Right lobe of liver (tissue), 4 donors: Measurements from ENCODE around the gene TECPR1.

ENCODE experiments used
- POLR2A ChIP-seq: fragments of 450-650 bp; IDR thresholded peaks from one replicate; pipeline ENCODE4 v1.6.1; 2017; ENCODE audit warnings: antibody characterized with exemption, mild to moderate bottlenecking
- TF ChIP-seq, protein P1 (sequence below), 4 donors: fragments of 200-600 bp in 3 of 4; fragments of 450-650 bp in 1 of 4; IDR thresholded peaks; one replicate each; pipeline versions ENCODE4 v1.5.1 to v1.8.0; 2016 to 2022; ENCODE audit warnings: antibody characterized with exemption in 4 of 4, mild to moderate bottlenecking in 2 of 4
- donor health status: DM: no; HTN: no; CAD: no.
- donor health status: DM: no; HTN: no; CAD: no.
- donor health status: DM: no; HTN: yes; CAD: no.

DNA sequence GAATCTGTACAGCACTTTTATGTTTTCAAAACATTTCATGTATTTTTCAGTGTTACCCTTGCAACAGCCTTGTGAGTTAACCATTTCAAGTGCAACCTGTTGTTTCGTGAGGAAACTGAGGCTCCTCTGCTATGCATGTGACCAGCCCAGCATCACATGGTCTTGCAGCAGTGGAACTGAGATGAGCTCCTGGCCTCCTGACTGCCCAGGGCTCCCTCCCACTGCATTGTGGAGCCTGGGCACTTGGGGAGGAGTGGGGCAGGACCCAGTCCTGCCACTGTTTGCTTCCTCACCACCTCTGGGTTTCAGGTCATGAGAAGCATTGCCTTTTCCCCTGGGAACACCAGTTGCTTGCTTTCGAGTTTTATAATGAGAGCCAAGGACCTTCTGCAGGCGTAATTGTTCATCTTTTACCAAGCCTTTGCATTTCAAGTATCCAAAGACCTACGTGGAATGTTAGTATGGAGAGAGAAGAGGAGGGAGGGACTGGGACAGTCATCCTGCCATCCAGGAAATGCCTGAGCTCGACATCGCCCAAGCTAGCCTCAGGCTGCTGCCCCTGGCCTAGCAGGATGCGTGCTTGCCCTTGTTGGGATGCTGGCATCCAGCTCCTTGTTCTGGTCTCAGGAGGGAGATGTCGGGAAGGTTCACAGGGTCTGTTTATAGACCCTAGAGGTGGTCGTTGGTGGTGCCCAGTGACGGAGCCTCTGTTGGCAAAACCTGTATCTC is 73.1 kb downstream of the TECPR1 start:
- TF ChIP-seq, protein P1, sequence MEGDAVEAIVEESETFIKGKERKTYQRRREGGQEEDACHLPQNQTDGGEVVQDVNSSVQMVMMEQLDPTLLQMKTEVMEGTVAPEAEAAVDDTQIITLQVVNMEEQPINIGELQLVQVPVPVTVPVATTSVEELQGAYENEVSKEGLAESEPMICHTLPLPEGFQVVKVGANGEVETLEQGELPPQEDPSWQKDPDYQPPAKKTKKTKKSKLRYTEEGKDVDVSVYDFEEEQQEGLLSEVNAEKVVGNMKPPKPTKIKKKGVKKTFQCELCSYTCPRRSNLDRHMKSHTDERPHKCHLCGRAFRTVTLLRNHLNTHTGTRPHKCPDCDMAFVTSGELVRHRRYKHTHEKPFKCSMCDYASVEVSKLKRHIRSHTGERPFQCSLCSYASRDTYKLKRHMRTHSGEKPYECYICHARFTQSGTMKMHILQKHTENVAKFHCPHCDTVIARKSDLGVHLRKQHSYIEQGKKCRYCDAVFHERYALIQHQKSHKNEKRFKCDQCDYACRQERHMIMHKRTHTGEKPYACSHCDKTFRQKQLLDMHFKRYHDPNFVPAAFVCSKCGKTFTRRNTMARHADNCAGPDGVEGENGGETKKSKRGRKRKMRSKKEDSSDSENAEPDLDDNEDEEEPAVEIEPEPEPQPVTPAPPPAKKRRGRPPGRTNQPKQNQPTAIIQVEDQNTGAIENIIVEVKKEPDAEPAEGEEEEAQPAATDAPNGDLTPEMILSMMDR (IDR thresholded peaks at IDR 0.05) = no peak
- TF ChIP-seq POLR2A = no peak
